Peyer's patch (tissue), 4 donors: ENCODE data around the gene SLC6A18.

Experiments used
- POLR2A ChIP-seq, 2 donors: fragments of 450-650 bp; IDR thresholded peaks; one replicate each; pipeline ENCODE4 v1.5.1; 2017; ENCODE audit warnings: antibody characterized with exemption in 2 of 2, mild to moderate bottlenecking in 2 of 2, moderate library complexity in 2 of 2
- TF ChIP-seq, protein P1 (sequence below), 6 experiments: fragments of 450-650 bp in 4 of 6; fragments of 200-600 bp in 2 of 6; sonication (generic) in 1 of 6; IDR thresholded peaks; one replicate each; pipeline ENCODE4 v1.5.1; 2017 to 2019; ENCODE audit warnings: antibody characterized with exemption in 6 of 6, mild to moderate bottlenecking in 3 of 6, moderate library complexity in 1 of 6

DNA sequence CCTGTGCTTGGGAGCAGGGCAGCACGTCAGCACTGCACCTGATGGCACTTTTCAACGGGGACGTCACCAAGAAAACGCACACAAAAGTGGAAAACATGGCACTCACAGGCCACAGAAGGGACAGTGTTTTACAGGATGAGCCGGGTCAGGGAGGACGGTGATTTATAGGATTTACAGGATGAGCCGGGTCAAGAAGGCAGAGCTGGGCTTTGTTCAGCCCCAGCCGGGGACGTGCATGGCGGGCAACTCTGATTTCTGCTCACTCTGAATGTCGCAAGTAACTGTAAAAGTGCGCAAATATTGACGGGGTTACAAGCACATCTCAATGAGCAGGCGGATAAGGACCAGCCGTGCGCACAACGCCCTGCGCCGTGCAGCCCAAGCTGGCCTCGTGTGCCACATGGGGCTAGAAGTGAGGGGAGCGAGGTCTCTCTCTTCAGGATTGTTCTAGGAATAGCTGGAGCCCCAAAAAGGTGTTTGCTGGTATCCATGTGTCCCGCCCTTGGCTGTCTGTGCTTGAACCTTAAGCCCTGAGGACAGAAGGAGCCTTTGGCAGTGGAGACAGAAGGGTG lies 16.4 kb downstream of the SLC6A18 start:
- no peak for TF ChIP-seq POLR2A (IDR thresholded peaks at IDR 0.05)
- TF ChIP-seq, protein P1, sequence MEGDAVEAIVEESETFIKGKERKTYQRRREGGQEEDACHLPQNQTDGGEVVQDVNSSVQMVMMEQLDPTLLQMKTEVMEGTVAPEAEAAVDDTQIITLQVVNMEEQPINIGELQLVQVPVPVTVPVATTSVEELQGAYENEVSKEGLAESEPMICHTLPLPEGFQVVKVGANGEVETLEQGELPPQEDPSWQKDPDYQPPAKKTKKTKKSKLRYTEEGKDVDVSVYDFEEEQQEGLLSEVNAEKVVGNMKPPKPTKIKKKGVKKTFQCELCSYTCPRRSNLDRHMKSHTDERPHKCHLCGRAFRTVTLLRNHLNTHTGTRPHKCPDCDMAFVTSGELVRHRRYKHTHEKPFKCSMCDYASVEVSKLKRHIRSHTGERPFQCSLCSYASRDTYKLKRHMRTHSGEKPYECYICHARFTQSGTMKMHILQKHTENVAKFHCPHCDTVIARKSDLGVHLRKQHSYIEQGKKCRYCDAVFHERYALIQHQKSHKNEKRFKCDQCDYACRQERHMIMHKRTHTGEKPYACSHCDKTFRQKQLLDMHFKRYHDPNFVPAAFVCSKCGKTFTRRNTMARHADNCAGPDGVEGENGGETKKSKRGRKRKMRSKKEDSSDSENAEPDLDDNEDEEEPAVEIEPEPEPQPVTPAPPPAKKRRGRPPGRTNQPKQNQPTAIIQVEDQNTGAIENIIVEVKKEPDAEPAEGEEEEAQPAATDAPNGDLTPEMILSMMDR (IDR thresholded peaks at IDR 0.05), result no peak
